GM19468 (cell line): ENCODE measurements around the gene SLC41A3.
"Not testable (repeated sequence)": the region's sequence is repeated elsewhere in the genome, so short reads cannot be mapped to it uniquely, and the experiment has no call there.

Experiments
- ATAC-seq: cut with Tn5 transposase; IDR thresholded peaks from one replicate; pipeline ENCODE4 v1.9.1; 2021; ENCODE audit warnings: mild to moderate bottlenecking, moderate library complexity, moderate number of reproducible peaks; ENCODE audit not compliant: unreplicated experiment; ENCODE audit errors: extremely low read depth

SLC41A3 gene

DNA sequence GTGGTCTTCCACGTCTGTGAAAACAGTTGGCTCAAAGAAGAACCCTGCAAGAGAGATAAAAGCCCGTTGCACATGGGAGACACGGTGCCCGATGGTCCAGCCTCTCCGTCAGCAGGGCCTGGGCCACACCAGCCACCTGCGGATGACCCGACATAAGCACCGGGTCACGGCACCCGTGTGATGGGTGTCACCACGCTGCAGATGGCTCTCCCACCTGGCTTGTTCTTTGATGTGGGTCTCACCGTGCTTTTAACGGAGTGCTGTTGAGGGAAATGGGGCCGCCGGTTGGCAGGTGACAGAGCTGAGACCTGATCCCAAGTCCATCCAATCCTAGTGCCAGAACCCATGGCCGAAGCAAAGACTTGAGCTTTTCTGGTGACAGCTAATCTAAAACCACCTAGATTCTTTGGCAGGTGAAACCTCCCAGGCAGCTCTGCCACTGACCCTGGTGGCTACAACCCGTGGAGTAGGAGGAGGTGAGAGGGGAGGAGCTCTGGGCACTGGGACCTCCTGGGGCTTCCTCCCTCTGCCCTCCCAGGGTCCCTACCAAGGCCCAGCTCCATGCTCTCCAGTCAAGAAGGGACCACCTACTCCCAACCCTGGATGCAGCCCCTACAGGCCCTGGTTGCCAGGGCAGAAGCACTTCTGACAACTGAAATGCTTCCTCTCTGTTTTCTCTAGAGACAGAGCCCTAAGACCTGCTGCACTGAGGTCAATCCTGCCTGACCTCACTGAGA is 23.4 kb upstream of the SLC41A3 start:
- no peak for ATAC-seq

DNA sequence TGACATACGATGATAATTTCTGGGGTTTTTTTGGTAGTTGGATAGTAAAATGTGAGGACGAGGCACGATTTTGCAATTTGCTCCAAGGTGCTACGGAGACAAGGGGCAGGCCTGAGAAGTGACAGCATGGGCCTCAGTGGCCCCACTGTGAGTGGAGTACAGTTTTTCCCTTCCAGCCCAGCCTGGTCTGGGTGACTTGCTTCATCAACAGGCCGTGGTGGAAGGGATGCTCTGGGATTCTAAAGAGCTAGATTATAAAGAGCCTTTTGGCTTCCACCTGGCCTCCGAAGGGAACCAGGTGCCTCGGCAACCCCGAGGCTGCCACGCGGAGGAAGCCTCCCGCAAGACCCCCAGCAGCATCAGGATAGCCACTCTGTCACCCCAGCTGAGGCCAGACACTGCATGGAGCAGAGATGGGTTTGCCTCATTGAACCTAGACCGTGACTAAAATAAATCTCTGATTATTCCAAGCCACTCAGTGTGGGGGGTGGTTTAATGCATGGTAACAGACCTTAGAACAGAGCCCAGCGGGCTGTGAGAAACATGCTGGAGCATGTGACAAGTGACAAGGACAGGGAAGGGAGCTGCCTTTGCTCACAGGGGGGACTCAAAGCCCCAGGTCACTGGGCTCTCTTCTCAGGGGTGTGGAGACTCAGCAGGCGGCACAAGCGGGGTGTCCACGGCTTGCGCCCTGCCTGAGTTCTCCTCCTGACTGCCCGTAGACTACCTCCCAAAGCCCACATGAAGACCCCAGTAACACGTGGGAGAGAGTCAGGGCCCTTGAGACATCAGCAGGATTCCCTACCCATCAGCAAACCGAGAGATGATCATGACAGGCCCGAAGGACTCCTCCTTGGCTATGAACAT is 22.6 kb upstream of the SLC41A3 start:
- no peak for ATAC-seq

DNA sequence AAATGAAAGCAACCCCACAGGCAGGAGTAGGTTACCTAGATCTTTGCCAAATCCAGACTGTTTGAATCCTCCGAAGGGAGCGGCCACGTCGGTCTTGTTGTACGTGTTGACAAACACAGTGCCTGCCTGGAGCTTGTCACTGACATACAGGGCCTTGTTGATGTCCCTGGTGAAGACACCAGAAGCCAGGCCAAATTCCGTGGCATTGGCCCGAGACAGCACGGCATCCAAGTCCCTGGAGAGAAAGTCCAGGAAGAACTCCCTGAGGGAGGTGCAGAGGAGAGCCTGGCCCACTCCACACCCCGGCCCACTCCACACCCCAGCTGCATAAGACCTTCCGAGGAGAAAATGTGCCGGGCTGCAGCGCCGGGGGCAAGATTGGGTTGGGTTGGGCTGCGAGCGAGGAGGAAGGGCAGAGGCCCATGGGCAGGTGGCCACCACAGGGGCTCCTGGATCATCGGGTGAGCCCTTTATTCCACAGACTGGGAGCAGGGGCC is 21.8 kb upstream of the SLC41A3 start:
- ATAC-seq, result no peak

DNA sequence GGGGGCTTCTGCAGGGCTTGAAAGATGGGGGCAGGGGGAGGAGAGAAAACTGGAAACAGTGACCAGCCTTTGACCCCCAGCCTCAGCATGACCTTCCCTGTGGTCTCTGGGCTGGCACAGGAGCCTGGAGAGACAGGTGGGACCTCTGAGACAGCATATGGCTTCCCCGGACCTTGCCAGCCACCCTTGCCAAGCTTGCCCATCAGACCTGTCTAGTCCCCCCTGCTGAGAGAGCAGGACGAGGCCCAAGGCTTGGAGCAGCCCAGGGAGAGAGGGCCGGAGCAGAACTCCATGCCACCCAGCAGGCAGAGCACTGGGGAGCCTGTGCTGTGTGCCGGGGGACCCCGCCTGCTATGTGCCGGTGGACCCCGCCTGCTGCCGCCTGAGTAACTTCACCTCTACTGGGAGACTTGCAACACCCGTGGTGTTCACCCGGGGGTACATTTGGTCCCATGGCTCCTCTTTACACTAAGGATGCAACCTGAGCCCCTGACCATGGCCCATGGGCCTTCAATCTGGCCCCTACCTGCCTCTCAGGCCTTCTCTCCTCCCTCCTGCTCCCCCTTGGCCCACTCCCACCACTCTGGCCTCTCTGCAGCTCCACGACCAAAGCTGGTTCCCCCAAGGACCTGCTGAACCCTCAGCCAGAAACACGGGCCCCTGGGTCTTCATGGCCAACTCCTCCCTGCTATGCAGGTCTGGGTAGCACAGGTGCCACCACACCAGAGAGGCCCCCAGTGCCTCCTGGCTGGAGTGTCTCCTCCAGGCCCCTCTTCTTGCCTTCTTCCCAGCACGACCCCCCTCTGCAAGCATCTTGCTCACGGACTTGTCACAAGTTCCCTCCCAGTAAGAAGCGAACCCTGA is 21.1 kb upstream of the SLC41A3 start:
- no peak for ATAC-seq

DNA sequence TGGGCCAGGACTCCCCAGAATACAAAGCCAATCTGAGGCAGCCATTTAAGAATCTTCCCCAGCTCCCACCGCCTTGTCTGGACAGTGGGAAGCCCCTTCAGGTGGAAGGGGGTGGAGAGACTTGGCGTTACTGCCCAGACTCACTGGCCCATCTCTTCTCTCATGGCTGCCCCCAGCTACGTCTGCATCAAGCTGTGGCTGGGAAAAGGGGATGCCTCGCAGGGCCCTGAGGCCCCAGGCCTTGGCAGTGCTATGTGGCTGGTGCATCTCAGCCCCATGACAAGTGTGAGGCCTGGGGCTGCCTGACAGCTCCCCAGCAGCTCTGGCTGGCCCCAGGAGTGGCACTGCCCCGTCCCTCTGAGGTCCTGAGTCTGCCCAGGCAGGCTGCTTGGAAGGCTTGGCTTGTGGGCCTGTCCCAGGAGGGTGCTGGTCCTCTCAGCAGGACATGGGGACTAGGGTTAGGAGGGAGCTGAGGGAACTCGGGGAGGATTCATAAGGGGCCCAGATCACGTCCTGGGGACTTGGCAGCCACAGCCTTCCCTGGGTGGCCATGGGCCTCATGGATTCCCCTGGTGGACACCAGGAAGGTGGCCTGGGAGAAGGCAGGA is 20.2 kb upstream of the SLC41A3 start:
- ATAC-seq, result no peak

DNA sequence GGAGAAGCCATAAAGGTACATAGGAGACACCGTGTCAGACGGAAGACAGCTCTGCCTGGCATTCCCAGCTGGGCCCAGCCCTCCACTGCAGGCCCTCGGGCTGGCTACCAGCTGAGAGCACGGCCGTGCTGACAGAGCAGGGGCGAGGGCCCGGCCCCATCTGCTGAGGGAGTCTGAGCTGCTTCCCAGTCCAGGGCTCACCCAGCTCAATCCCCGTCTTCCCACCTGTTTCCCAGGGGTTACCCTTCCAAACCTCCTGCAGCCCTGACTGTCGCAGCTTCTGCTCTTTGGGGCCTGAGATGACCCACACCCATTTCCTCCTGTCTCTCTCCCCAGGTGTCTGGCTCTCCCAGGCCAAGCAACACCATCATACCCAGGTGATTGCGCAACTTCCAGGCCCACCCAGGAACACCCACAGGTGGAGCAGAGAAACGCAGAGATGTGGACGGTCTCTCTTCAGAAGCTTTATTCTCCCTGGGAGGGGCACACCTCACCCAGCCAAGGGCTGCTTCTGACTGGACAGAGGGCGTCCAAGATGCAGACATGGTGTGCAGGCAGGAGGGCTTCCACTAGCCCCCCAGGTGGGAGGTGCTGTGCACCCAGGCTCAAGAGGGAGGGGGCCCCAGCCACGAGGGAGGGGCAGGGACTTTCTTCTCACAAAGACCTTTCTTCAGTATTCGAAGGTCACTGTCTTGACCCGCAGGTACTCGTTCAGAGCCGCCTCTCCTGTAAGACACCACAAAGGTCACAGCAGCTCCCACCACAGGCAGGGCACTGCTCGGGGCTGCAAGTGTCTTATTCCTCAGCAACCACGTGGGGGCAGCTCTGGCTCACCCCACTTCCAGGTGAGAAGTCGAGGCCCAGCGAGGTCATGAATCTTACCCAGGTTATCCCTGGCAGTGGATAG is 19.4 kb upstream of the SLC41A3 start:
- ATAC-seq, result no peak

DNA sequence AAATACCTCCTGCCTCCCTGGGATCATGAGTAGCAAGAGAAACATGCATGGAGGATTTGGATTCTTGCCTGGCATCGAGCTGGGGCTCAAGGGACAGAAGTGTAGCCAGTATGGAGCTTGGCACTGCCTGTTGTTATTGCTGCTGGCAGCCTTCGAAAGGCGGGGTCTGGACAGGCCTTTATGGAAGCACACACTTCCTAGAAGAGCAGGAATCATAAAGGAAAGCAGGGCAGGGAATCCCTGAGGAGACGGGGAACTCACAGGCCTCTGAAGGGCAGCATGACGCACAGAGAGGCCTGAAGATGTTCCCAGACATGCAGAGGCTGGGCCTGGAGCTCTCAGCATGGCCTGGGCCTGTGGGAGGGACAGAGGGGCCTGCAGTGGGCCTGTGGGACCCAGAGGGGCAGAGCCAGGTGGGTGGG is 18.6 kb upstream of the SLC41A3 start:
- ATAC-seq, result no peak

DNA sequence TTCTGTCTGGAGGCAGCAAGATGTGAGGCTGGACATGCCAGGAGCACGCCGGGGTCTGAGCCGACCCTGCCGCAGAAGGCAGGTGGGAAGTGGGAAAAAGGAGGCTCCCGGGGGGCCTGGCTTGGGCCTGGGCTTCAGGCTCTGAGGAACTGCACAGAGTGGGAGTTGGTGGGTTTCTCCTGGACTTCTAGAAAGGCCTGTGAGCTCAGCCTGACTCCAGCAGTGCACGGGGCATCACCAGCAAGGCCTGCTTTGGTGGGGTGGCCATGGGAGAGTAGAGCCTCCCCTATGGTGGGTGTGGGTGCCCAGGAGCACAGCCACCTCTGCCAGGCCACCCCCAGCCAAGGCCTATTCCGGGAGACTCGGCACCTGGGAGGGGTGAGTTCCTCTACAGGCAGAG is 18.1 kb upstream of the SLC41A3 start:
- no peak for ATAC-seq

DNA sequence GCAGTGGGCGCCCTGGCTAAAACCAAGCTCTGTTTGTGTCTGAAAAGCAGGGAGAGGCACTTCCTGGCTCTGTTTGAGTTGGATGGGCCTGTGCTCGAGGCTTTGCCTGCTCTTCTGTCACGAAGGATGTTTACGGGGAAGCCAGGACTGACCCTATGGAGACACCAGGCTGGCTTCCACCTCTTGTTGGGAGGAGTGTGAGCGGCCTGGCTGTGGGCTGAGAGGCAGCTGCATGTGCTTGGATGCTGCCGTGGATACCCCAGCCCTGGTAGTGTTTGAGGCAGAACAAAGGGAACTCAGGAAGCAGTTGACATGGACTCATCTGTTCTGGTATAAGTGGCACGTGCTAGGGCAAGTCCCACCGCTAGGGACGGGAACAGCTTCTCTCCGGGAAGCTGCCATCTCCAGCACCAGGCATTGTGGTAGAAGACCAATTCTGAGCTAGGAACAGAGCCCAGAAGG is 17.6 kb upstream of the SLC41A3 start:
- no peak for ATAC-seq

DNA sequence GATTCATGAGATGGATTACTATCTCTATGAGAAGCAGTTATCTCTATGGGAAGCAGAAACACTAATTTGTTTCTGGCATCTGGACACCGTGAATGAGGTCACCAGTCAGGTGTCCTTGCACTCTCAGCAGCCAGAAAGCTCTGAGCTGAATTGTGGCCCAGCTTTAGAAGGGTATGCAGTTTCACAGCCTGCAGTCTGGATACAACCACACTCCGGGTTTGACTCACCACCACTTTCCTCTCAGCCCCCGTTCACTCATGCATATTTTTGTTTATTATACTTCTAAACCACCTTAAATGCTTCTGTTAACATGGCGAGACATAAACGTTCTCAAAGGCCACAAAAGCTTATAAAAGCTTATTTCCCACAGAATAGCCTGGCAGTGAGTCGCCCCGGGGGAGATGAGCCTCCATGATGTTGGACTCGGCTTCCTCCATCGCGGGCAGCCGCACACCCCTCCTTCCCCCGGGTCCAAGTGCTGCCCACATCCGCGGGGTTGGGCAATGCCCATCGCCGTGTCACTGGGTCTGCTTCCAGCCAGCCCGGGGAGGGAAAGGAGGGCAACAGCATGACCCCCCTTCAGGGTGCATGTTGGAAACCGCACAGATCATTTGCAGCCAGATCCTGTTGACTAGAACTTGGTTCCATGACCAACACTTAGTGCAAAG is 16.8 kb upstream of the SLC41A3 start:
- no peak for ATAC-seq

DNA sequence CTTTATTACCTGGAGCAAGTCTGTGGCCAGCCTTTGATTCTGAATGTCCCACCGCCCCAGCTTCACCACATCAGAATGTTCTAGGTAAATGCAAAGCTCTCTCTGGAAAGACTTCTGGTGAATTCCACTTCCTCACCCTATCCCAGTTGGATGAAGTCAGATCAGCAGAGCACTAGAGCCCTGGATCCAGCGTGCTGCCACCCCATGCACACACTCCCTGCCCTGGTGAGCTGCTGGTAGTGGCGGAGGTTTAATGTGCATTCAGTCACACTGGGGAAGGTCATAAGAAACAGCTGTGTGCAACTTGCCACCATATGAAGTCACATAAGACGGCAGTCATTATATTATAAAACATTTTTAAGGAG is 16.3 kb upstream of the SLC41A3 start:
- ATAC-seq, result no peak

DNA sequence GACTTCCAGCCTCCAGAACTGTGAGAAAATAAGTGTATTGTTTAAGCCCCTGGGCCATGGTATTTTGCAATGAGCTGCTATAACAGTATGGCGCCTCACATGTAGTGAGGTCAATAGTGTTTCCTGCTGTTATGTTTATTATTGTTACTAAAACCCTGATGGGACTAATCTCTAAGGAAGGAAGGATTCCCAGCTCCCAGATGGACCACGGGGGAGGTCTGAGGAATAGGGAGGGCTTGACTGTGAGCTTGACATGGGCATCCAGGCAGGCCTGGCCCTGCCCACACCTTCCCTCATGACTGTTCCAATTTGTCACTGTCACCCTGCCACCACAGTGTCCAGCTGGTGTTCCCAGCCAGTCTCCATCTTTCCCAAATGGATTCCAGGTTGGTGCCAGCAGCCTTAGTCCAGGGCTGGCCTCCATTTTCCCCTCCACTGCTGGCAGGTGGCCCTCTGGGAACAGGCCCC is 14.5 kb upstream of the SLC41A3 start:
- ATAC-seq, result no peak

DNA sequence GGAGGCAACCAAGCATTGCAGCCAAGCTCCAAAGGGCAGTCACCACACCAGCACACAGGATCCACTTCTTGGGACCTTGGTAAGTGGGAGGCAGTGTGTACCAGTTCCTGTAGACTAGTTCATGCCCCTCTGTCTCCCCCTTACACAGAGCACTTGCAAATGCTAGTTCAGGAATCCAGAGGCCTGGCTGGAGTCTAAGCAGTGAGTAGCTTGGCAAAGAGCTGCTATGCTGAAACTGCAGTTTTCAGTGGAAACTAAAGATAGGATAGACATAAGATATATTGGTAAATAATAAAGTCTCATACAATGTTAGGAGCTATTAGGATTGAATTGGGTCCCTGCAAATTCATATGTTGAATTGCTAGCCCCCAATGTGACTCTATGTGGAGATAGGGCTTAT is 13.9 kb upstream of the SLC41A3 start:
- no peak for ATAC-seq

DNA sequence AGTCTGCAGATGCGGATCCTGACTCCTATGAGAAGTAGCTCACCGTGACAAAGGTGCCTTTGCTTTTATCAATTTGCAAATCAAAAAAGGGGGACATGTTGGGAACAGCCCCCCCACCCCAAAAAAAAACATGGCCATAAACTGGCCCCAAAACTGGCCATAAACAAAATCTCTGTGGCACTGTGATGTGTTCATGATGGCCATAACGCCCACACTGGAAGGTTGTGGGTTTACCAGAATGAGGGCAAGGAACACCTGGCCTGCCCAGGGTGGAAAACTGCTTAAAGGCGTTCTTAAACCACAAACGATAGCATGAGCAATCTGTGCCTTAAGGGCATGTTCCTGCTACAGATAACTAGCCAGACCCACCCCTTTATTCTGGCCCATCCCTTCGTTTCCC is 12.3 kb upstream of the SLC41A3 start:
- not testable (repeated sequence) for ATAC-seq

DNA sequence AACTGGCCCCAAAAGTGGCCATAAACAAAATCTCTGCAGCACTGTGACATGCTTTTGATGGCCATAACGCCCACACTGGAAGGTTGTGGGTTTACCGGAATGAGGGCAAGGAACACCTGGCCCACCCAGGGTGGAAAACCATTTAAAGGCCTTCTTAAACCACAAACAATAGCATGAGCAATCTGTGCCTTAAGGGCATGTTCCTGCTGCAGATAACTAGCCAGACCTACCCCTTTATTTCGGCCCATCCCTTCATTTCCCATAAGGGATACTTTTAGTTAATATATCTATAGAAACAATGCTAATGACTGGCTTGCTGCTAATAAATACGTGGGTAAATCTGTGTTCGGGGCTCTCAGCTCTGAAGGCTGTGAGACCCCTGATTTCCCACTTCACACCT is 8.2 kb upstream of the SLC41A3 start:
- ATAC-seq, result not testable (repeated sequence)

DNA sequence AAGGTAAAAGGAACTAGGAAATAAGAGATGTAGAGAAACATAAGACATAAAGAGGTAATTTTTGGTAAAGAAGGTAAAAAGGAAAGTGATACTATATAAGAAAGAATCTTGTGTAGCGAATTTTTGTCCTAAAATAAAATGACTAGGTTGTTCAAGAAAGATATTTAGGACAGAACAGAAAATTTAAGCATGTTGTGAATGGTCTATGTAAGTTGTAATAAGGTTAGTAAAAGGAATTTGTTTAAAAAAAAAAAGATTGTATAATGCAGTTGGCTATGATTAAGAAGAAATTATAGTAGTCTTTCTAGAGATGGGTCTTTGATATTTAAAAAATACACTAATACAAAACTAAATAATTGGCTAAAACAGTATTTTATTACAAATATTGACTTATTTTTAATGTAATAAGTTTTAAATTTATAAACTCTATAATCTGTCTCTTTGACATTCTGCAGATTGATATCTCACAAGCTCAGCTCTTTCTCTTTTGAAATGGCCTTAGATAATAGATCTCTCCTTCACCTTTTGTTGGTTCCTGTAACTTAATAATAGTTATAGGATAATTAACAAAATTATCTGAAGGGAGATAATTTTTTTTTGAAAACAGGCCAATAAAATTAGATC is 3.7 kb upstream of the SLC41A3 start:
- ATAC-seq, result no peak

DNA sequence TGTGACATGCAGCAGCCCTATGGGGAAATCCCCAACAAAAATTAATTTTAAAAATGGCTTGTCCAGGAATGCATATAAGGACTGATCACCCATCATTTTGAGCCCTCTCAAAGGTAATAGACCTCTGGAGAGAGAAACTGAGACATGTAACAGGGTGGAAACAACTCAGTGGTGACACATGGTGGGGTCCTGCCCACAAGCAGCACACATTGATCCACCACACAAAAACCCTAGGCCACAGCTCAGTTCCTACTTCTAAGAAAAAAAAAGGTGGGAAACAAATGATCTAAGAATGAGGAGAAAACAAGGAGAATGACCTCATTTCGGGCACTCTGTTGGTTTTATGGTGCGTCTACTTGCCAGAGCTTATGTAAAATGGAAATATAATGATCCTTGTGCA is 1.9 kb upstream of the SLC41A3 start:
- no peak for ATAC-seq

DNA sequence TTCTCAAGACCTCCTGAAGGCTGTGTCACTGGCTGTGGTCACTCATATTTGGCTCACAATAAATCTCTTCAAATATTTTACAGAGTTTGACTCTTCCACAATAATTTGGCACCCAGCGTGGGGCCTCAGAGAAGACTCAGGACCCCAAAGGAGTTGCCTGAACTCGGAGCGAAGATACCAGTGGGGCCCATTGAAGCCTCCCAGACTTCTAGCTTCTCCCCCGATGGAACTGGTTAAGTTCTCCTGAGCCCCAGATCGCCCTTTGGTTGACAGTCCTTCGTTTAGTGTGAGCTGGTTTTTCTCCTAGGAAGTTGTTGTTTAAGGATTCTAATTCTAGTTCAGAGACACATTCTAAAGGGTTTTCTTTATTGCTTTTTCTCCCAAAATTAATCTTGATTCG is 1.4 kb upstream of the SLC41A3 start:
- no peak for ATAC-seq
